Vagina (tissue), 2 donors: ENCODE data around the gene RNF34.

Experiments used
- POLR2A ChIP-seq, 2 donors: fragments of 450-650 bp; IDR thresholded peaks; one replicate each; pipeline ENCODE4 v1.6.1; 2017; ENCODE audit warnings: antibody characterized with exemption in 2 of 2, mild to moderate bottlenecking in 2 of 2, moderate library complexity in 2 of 2
- POLR2AphosphoS5 ChIP-seq, 2 donors: sonication (generic); formaldehyde crosslinking; IDR thresholded peaks; one replicate each; pipeline ENCODE4 v1.9.0; 2017; ENCODE audit warnings: antibody characterized with exemption in 2 of 2, mild to moderate bottlenecking in 2 of 2, low read depth in 1 of 2; ENCODE audit not compliant: insufficient read depth in 1 of 2
- TF ChIP-seq, protein P1 (sequence below), 3 experiments: fragments of 450-650 bp in 2 of 3; fragments of 200-600 bp in 1 of 3; sonication (generic) in 1 of 3; IDR thresholded peaks; one replicate each; pipeline ENCODE4 v1.5.1; 2017 to 2019; ENCODE audit warnings: antibody characterized with exemption in 3 of 3, mild to moderate bottlenecking in 2 of 3, moderate library complexity in 2 of 3

DNA sequence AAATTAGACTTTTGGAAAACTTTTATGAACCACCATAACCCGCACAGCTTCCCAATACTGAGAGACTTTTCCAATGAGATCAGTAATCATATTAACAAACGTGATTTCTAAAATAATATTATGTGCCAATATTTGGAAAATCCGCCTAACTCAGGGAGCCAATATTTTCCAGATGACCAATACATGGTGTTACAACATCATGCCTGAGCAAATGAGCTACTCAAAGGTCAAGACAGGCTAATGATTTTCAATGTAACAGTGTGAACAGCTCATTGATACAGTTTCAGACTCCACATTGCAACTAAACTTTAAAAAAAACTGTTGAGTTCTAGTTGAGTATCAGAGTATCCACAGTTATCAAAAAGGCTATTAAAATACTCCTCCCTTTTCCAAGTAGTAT, 46.8 kb downstream of the RNF34 start:
- TF ChIP-seq, protein P1, sequence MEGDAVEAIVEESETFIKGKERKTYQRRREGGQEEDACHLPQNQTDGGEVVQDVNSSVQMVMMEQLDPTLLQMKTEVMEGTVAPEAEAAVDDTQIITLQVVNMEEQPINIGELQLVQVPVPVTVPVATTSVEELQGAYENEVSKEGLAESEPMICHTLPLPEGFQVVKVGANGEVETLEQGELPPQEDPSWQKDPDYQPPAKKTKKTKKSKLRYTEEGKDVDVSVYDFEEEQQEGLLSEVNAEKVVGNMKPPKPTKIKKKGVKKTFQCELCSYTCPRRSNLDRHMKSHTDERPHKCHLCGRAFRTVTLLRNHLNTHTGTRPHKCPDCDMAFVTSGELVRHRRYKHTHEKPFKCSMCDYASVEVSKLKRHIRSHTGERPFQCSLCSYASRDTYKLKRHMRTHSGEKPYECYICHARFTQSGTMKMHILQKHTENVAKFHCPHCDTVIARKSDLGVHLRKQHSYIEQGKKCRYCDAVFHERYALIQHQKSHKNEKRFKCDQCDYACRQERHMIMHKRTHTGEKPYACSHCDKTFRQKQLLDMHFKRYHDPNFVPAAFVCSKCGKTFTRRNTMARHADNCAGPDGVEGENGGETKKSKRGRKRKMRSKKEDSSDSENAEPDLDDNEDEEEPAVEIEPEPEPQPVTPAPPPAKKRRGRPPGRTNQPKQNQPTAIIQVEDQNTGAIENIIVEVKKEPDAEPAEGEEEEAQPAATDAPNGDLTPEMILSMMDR (IDR thresholded peaks at IDR 0.05): no peak
- TF ChIP-seq POLR2A (IDR thresholded peaks at IDR 0.05) (no peak), POLR2AphosphoS5 (IDR thresholded peaks at IDR 0.05; ENCODE audit: insufficient read depth in 1 of 2, low read depth in 1 of 2) (no peak)
